Middle frontal gyrus (tissue), 1 donor: ENCODE results near the gene MISFA.
A peak's percentile ranks its signal among the peaks of the same experiment; 100 is the strongest.
"Not testable (repeated sequence)": the region's sequence is repeated elsewhere in the genome, so short reads cannot be mapped to it uniquely, and the experiment has no call there.

ENCODE experiments used
- DNase-seq: peaks from one replicate; pipeline ENCODE4 v3.0.0-alpha.2; 2015; ENCODE audit warnings: low spot score; ENCODE audit errors: extremely low spot score

Gene MISFA

DNA sequence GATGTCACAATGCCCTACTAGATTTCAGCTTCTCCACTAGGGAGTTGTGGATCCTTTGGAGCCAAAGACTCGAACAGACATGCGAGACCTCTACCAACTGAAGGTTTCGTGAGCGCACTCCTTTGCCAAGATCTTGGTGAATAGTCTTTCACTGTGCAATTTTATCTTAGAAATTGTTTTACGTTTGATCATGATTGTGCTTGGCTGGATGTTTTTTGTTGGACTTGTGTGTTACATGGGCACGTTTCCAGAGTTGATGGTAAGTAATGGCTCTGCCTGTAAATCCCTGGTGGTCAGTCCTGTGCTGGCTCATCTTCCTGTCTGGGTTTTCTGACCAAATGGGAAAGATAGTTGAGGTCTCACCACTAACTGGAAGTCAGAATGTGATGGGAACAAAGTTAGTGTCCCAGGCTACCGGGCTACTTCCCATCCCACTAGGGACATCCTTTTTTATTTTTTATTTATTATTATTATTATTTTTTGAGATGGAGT lies at the start of gene MISFA:
Gene MISFA (plus strand): TSS at position 51 of the 492 bp plus-strand sequence. CDS start 140 bp downstream, at position 191.
- DNase-seq, result no peak

DNA sequence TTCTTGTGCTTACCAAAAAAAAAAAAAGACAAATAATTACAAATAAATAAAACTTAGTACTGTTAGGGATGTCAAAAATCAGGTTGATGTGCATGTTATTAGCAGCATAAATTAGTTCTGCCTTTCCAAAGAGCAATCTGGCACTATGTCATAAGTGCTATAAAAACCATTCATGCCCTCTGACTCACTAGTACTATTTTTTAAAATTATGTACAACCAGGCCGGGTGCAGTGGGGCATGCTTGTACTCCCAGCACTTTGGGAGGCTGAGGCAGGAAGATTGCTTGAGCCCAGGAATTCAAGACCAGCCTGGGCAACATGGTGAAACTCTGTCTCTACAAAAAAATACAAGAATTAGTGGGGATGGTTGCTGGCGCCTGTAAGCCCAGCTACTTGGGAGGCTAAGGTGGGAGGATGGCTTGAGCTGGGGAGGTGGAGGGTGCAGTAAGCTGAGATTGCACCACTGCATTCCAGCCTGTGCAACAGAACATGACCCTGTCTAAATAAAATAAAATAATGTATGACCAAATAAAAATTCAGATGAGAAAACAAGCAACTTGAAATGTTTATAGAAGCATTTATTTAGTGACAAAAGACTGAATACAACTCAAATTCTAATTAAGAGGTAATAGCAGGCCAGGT lies 36.4 kb upstream of the MISFA start:
- no peak for DNase-seq

DNA sequence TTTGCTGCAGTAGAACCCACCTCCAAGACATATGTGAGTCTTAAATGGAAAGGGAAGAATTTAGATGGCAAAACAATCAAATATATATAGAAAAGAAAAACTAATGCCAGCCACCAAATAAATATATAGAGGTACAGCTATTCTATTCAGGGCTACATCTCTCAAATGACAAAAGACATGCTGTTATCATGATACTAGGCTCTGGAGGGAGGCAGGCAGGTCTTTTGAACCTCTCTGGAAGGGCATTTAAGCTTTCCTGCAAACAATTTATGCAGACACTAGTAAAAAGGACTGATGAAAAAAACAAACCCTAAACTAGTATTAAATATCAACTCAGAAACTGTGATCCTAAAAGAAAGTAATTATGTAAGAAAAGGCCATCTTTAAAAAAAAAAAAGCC lies 35.4 kb upstream of the MISFA start:
- DNase-seq, result no peak

DNA sequence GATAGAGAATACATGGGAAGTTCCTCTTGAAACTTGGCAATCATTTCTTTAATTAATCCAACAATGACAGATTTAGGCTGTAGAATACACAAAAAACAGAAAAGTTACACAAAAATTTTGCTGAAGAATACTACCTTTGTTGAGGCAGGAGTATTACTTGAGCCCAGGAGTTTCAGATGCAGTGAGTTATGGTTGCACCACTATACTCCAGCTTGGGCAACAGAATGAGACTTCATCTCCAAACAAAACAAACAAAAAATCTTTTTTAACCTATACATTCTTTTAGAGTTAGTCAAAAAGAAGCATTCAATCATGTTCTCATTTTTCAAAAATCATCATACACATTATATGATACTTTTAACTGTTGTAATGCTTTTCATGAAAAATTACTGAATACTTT lies 33.2 kb upstream of the MISFA start:
- no peak for DNase-seq

DNA sequence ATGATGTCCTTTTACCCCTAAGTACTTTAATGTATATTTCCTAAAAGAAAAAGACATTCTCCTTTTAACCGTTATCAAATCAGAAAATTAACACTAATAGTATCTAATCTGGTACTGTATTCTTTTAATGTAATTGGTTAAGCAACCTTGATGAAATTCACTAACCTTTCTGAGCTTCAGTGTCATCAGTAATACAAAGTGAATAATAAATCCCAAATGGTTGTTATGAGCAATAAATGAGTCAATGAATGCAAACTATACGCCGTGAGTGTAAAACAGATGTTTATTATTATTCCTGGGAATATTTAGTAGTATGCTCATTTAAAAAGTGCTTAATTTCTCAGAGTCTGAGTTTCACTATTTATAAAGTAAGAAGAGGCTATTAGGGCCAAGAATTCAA lies 32.5 kb upstream of the MISFA start:
- DNase-seq, result no peak

DNA sequence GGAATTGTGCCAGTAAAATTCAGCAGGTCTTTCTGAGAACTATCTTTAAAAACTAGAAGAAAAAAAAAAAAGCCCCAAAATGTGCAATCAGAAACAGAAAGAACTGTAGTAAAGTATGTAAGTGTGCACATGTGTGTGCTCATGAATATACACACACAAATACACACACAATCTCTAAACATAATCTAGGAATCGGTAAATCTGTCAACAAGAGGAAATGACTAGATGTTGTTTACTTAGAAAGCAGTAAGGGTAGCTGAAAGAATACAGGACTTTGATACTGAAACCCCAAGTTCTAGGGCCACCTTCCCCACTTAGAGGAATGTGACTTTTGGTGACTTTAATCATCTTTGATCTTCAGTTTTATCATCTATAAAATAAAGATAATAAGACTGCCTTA lies 24.2 kb upstream of the MISFA start:
- no peak for DNase-seq

DNA sequence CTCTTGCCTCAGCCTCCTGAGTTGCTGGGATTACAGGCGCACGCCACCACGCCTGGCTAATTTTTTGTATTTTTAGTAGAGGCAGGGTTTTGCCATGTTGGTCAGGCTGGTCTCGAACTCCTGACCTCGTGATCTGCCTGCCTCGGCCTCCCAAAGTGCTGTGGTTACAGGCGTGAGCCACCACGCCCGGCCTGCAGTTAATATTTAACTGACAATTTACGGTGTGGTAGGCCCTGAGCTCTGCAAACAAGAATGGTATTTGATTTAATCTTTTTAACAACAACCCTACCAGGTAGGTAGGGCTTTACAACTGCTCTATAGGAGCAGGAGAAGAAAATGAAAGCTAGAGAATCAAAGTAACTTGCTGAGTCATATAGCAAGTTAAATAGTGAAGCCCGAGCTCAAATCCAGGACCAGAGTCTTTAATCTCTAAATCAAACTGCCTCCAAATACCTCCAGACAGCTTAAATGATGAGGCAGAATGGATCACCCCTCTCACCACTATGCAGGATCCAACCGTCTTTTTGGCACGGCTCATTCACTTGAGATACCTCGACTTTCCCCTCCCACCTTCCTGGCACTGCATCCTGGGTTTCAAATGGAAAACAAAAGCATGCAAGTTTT lies 20.5 kb upstream of the MISFA start:
- no peak for DNase-seq

DNA sequence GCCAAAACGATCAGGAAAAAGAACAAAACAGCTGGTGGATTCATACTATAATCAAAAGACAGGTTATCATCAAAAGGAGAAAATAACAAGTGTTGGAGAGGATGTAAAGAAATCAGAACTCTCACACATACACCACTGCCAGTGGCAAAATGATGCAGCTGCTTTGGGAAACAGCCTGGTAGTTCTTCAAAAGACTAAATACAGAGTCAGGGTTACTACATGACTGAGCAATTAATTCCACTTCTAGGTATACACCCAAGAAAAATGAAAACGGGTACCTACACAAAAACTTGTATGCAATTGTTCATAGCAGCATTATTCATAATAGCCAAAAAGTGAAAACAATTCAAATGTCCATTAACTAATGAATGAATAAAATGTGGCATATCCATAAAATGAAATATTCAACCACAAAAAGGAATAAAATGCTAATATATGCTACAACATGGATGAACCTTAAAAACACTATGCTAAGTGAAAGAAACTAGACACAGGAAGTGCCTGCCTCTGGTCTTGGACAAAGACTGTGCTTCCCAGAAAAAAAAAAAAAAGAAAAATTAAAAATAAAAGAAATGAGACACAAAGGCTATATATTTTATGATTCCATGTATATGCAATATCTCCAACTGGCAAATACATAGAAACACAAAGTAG lies 19.3 kb upstream of the MISFA start:
- DNase-seq, result no peak

DNA sequence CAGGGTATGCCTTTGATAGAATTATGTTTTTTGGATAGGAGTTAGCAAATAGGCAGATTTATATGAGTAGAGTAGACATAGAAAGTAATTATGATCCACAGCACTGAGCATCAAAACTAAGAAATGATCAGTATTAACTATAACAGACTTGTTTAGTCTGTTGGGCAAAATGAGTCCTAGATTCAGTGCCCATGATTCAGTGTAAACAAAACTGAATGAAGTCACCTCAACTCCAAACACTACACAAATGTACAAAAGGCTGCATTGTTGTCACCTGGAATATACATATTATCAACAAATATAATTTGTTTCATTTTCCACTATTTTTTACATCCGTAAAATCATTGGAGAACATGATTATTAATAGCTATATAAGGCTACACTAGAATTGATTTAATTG lies 17.8 kb upstream of the MISFA start:
- no peak for DNase-seq

DNA sequence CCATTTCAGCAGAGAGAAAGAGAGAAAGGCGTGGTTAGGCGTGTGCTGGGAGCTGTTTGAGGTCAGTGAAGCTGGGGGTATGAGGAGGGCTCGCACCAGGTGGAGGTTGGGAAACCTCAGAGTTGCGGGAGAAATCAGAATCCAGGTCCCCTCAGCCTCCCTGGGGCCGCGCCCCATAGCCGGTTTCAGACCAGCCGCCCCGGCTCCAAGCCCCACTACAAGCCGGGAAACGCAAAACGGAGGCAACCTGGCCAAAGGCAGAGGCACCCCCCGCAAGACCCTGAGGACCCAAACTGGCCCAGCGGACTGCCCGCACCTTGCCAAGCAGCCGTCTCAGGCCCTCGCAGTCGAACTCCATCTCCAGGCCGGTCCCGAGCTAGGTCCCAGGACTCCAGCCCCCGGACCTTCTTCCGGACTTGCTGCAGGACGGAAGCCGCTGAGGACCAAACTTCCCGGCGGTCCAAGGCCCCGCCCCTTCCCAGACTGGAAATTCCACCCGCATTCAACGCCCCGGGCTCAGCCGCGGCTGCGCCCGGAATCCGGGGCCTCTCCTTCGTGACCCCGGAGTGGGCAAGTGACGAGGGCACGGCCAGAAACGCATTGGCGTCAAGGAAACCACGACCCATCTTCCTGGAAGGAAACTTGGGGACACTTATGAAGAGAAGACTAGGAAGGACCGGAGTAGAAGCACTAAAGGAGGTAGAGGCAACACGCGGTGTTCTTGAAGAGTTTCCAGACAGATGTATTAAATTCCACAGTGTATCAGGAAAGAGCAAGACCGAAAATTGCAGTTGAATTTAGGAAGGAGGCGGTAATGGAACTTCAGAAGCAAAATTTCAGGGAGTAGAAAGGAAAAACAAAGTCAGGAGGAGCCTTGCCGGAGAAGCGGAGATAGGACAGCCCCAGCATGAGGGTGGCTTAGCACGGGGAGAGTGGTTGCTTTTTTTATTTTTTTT lies 11.0 kb upstream of the MISFA start, which contains the start of gene UEVLD:
Gene UEVLD (minus strand): TSS at position 438 of the 956 bp plus-strand sequence. CDS start 80 bp downstream, at position 358.
- DNase-seq, result peak; percentile 75

DNA sequence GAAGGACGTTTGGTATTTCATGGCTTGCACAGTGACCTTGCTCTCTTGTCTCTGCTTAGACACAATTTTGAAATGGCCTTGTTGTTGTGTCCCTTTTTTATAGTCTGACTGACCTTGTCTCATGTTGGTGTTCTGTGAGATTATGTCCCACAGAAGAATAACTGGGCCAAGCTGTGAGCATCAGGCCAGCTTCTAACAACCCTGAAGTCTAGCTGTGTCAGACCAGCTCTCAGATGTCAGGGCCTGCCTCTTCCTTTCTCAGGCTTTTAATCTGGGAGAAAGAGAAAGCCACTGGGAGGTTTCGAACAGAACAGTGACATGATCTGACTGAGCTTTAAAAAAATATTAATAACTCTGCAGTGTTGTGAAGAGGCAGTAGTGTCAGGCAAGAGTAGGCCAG lies 9.0 kb upstream of the MISFA start:
- no peak for DNase-seq

DNA sequence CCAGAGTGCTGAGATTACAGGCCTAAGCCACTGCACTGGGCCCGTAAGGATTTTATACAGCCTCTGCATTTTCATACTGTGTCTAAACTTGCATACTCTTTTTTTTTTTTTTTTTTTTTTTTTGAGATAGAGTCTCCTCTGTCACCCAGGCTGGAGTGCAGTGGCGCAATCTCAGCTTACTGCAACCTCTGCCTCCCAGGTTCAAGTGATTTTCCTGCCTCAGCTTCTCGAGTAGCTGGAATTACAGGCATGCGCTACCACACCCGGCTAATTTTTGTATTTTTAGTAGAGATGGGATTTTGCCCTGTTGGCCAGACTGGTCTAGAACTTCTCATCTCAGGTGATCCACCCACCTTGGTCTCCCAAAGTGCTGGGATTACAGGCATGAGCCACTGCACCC lies 5.5 kb upstream of the MISFA start:
- DNase-seq, result not testable (repeated sequence)

DNA sequence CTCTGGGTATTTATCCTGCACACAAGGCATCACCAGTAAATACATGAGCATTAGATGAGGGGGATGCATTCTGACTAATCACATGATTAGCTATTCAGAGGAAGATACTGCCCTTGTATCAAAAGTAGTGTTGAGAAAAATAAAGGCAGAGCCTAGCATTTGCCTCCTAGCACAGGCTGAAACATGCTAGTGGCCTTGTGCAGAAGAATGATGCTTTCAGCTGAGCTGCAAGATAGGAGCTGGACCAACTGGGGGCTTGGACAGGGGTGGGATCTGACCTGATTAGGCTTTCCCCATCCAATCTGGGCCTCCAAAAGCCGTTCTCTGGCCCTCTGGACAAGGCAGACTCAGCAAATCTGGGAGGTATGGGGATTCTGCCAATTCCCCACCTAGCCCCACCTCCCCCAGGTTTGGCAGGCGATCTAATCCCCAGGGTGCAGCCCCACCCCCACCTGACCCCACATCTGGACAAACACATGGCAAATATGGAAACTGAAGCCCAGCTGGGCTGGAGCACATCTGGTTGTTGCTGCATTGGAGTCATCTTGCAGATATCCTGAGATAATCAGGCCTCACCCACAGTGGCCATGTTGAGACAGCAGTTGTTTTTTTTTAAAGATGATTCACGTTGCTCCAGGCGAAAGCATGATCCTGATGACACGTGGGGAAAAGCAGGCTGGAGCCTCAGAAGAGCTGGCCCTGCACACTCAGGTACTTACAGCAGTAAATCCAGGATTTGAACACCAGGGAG lies 4.4 kb upstream of the MISFA start:
- DNase-seq, result no peak

DNA sequence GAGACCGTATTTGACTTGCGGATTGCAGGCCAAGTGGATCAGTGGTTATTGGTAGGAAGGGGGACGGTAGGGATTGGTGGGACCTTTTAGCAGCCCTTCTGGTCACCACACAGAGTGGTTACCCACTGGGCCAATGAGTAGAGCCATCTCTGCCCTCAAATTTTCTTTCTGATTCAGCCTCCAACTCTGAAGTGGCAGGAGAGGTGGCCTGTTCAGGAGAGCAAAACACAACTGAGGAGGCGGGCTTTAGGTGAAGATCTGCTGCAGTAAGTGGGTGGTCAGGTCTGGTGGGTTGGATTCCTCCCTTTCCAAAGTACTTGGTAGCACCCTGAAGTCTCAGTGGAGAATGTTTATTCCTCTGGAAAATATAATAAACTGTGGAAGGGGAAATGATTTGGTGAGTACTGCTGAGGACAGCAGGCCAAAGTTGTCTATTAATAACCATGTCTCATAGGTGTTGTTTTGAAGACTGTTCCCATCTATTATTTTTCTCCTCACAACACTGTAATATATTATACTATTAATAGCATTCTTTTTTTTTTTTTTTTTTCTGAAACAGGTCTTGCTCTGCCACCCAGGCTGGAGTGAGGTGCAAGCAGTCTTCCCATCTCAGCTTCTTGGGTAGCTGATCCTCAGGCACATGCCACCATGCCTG lies 1.5 kb downstream of the MISFA start:
- no peak for DNase-seq

DNA sequence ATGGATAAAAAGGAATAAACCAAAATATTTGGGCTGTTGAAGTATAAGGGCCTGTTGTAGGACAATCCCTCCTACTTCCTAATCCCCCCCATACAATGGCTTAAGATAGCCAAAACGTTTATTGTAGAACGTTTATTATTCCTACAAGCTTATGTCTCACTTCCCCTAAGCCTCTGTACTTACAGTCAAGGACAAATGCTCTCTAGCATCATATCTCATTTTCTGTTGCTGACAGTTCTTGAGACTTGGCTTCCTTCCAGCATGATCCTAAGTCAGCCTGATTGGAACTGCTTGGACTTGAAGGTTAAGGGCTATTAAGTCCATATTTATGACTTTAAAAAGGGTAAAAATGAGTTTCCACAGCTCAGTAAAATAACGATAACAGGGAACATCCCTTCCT lies 8.8 kb downstream of the MISFA start:
- no peak for DNase-seq

DNA sequence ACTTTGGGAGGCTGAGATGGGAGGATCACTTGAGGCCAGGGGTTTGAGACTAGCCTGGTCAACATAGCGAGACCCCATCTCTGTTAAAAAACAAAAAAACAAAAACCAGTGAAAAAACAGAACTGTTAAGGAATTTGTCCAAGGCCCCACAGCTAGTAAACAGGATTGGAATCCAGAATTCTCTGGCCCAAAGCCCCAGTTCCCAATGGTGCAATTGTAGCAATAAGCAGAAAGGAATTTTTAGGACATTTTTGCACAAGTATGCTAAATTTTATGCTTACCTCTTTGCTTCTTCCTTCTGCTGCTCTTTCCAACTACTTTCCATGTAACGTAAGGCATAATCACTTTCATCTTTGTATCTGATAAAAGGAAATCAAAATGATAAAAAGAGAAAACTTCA lies 11.6 kb downstream of the MISFA start:
- DNase-seq, result no peak

DNA sequence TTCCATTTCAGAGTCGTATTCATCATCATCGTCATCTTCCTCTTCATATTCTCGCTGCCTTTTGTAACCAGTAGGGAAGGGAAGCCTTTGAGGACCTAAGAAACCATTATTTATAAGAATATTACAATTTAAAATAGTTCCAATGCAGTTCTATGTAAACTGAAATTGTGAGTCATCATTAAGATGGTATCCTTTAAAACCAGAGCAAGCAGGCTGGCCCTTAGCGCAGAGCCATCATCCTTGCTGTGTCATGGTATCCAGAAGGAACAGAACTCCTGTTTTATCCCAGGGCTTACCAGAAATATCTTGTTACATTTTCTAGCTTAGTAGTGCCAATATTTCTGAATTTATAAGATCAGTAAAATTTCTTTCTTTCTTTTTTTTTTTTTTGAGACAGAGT lies 12.8 kb downstream of the MISFA start:
- DNase-seq, result no peak

DNA sequence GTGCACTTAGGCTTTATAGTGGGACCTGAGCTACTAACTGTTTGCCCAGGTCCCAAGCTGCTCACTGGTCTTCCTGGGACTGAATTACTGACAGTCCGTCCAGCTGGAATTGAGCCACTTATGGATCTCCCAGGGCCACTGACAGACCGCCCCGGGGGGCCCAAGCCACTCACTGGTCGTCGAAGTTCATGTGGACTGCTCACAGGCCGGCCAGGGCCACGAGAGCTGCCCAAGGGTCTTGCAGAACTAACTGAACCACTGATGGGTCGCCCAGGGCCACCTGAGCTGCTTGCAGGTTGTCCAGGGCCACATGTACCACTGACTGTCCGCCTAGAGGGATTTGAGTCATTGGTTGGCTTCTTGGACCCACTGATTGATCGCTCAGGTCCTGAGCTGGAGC lies 15.1 kb downstream of the MISFA start:
- DNase-seq, result no peak

DNA sequence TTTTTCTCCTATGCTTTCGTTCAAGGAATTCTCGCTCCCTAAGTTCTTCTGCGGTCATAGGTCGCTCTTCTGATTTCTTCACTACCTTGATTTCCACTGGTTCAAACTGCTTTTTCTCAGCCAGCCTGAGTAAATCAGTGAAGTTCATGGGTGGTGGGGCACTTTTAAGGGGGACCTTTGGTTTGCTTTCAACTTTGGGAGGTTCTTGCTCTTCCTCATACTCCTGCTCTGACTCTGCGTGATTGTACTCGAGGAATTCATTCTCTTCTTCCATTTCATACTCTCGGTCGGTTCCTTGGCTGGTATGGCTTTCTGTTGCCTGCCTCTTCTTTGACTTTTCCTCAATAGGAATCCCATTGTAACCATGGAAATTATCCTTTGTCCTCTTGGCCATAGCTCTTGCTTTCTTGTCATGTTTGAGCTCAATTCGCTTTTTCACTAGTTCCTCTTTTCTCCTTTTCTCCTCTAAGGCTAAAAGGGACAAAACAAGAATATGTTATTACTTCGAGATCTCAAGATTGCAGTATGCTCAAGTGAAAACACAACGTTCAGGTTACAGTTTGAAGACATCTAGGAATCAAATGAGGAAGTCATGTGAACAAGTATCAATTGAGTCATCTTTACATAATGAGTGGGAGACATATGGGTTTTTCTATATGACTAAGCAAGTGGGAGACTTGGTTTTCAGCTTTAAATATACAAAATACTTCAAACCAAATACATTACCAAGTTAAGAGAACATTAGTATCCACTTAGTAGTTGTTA lies 16.2 kb downstream of the MISFA start:
- peak; percentile 8 for DNase-seq
